ENCODE data around the gene C1QA.

Gene C1QA

GRCh38 chr1:22600817-22601605 lies 35.4 kb upstream of the C1QA start:
- DNase-seq (ENCODE audit: low read depth), result no peak
- H3K4me3 ChIP-seq (ENCODE audit: low read depth, low read length), result no peak overlapping the region
- TF ChIP-seq CTCF (conservative IDR thresholded peaks at IDR 0.05; ENCODE audit: low read depth, low read length), result no peak

- DNase-seq (ENCODE audit: low read depth), result no peak
- no peak for TF ChIP-seq CTCF (conservative IDR thresholded peaks at IDR 0.05; ENCODE audit: low read depth, low read length)
These were observed 34.8 kb upstream of the C1QA start for GRCh38 chr1:22601610-22602009.

GRCh38 chr1:22602060-22602740 lies 34.2 kb upstream of the C1QA start:
- no peak for DNase-seq (ENCODE audit: low read depth)
- no peak overlapping the region for H3K4me3 ChIP-seq (ENCODE audit: low read depth, low read length)
- TF ChIP-seq CTCF (conservative IDR thresholded peaks at IDR 0.05; ENCODE audit: low read depth, low read length), result no peak

More at GRCh38 chr1:22601610-22602009, 34.8 kb upstream of the C1QA start:
- no peak overlapping the region for H3K4me3 ChIP-seq (ENCODE audit: low read depth, low read length)

- no peak for DNase-seq (ENCODE audit: low read depth)
- H3K4me3 ChIP-seq (ENCODE audit: low read depth, low read length), result no peak overlapping the region
- no peak for TF ChIP-seq CTCF (conservative IDR thresholded peaks at IDR 0.05; ENCODE audit: low read depth, low read length)
These were observed 30.3 kb upstream of the C1QA start for GRCh38 chr1:22606161-22606560.

- no peak for TF ChIP-seq CTCF (conservative IDR thresholded peaks at IDR 0.05; ENCODE audit: low read depth, low read length)
- no peak overlapping the region for H3K4me3 ChIP-seq (ENCODE audit: low read depth, low read length)
These were observed 29.3 kb upstream of the C1QA start for GRCh38 chr1:22607154-22607553.

GRCh38 chr1:22608361-22608760 lies 28.1 kb upstream of the C1QA start:
- TF ChIP-seq CTCF (conservative IDR thresholded peaks at IDR 0.05; ENCODE audit: low read depth, low read length), result no peak
- DNase-seq (ENCODE audit: low read depth), result no peak
- H3K4me3 ChIP-seq (ENCODE audit: low read depth, low read length), result no peak overlapping the region

More at GRCh38 chr1:22607154-22607553, 29.3 kb upstream of the C1QA start:
- peak; percentile 2 for DNase-seq (ENCODE audit: low read depth)

Data from choroid plexus epithelial cell (primary cell).